IPS DF 4.7 (cell line): Measurements from ENCODE around the gene GREM1.

Experiments
- DNase-seq: peaks from one replicate; pipeline ENCODE4 v3.0.0-alpha.2; 2013; ENCODE audit warnings: low spot score; ENCODE audit errors: extremely low read depth

GREM1 gene

DNA sequence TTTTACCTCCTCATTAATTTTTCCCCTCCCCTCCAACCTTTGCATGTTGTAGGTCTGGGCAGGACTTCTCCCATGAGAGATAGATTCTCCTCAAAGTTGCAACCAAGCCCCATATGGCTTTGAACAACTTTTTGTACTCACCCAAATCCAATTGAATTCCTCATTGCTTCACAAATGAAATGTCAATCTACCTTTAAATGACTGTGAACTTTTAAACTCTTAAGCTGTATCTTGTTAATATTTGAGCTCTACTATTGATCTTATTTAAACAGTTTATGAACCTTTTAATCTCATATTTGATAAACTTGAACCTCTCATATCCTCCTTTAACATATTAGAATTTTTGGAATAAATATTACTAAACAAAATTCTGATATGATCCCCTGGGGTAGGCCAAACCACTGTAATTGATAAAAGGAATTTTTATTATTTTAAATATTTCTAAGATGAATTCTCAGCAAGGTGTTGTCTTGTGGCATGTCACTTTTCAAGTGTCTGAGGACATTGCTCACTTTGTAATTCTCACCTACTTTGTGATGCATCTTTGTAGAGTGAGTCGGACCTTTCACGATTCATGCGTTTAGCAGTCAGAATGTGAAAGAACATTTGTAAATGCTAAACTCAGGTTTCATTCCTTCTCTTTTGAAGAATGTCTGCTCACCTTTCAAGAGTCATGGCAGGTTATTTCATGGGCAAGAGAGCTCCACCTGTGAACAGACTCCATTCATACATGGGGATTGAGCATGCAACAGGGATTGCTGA is 23.4 kb upstream of the GREM1 start:
- DNase-seq, result no peak

DNA sequence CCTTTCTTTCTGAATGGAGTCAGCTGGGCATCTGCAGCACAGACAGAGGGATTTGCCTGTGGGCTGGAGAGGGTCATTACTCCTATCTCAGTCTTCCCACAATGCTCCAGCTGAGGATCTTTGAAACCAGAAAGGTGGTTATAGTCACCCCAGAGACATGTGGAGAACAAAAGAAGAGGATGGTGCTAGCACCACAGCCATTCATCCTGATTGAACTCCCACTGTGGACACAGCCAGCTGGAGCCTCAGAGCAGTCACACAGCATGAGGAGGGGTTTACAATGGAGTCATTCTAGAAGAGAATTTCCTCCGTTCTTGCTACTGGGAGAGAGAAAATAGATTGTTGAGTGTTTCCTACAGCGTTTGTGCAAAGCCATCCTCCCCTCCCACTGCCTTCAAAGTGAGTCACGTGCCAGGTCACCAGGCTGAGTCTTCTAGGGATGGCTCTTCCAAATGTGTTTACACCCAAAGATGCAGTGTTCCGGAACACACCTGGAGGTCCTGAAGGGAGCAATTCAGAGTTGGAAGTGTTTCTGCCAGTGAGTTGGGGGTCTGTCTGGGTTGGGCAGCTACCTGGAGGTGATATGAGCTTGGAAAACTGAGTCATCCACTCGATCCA is 18.9 kb upstream of the GREM1 start:
- no peak for DNase-seq

DNA sequence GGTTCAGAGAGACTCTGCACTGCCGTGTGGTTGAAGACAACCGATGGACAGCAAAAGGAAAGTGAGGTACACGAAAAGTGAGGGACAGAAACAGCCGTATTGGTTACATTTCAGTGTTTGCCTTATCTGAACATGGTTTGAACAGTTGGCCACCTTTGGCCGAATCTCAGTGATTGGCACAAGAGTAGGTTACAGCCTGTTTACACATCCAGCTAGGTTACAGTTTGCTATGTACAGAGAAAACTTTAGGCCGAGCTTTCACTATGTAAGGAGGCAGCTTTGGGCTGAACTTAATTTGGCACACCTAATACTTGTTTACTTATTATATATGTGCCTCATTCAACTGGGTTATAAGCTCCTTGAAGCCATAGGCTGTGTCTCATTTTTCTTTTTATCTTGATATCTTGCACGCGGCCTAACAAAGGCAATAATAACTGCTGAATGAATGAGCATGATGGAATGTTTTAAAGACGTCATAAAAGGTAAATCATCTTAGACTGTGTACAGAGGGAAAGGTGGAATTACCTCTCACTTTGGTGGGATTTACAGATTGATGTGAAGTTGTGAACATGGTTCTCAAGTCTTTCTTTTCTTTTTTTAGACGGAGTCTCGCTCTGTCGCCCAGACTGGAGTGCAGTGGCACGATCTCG is 17.2 kb upstream of the GREM1 start:
- DNase-seq, result no peak

DNA sequence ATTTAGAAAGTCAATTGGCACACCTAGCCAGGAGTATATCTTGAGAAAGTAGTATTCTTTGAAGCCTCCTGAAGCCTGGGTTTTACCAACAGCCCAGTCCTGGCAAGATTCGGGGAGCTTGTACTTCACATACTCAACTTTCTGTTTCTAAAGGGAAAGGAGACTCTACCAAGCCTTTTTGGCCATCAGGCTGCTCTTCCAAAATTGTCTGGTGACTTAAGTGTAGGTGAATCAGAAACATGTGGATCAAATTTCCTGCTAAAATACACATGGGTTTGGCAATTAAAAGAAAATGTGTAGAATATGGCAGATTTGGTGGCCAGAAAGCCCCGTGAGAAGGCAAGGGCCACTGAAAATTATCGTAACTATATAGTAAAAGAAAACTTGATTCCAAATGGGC is 15.9 kb upstream of the GREM1 start:
- DNase-seq, result no peak

DNA sequence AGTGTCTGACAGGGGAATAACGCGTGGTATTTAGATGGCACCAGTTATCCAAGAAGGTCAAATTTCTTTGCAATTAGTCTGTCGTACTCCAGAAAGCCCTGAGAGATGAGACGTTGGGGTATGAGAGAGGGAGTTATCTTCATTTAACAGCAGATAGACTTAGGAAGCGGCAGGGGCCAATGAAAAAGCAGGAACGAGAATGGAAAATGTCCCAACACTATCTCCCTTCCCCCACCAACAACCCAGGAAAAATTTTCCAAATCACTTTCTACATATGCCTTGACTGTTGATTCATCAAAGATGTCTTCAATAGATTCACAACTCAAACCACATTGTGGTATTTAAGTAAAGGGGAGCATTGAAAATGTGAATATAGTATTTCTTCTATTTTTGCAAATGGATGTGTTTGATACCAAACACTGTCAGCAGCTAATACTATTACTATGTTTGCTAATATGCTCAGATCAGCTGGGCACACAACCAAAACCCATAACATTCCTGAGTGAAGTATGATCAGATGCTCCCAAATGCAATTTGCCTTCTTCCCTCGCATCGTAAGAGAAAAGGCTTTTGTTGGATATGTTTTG is 13.3 kb upstream of the GREM1 start:
- DNase-seq, result no peak

DNA sequence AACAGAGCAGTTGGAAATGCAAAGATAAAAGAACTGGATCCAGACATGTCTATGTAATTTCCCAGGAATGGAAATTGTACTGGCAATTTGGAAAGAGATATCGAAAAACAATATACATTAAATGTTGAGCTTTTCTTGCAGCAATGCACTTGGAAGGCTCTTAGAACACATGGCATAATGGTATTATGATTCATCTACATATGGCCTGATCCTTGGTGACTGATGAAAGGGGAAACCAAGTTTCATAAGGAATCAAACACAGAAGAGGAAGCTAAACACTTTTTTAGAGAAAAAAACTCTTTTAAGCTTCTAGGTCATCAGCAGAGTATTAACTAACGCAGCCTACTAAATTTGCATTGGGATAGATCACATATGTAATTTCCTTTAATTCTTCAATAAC is 12.4 kb upstream of the GREM1 start:
- DNase-seq, result no peak

DNA sequence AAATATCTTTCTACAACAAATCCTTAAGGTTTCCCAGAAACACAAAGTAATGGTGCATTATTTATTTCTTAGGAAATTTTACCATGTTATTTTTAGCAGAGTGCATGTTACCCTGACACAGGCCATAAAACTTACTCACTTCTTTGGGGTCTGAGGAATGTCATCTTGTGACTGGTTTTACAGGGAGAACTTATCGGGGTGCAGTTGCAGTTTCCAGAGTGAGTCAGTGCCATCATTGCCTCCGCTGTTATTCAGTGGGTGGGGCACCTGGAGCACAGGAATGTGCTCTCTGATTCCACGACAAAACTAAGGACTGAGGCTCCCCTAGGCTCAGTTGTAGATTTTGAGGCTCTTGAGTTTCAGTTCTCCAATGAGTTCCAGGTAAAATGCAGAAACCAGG is 11.1 kb upstream of the GREM1 start:
- DNase-seq, result no peak

DNA sequence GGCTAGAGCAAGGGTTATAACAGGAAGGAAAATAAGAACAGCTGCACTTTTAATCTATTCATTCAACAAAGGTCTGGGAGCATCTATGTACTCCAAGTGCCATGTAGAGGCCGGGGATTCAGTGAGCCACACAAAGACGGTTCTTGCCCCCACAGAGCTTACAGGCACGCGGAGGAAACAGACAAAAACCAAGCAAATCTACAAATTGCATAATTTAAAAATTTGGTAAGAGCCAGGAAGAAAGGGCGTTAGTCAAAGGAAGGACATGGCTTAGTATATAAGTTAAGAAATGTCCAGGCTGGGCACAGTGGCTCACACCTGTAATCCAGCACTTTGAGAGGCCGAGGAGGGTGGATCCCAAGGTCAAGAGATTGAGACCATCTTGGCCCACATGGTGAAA is 10.4 kb upstream of the GREM1 start:
- DNase-seq, result no peak

DNA sequence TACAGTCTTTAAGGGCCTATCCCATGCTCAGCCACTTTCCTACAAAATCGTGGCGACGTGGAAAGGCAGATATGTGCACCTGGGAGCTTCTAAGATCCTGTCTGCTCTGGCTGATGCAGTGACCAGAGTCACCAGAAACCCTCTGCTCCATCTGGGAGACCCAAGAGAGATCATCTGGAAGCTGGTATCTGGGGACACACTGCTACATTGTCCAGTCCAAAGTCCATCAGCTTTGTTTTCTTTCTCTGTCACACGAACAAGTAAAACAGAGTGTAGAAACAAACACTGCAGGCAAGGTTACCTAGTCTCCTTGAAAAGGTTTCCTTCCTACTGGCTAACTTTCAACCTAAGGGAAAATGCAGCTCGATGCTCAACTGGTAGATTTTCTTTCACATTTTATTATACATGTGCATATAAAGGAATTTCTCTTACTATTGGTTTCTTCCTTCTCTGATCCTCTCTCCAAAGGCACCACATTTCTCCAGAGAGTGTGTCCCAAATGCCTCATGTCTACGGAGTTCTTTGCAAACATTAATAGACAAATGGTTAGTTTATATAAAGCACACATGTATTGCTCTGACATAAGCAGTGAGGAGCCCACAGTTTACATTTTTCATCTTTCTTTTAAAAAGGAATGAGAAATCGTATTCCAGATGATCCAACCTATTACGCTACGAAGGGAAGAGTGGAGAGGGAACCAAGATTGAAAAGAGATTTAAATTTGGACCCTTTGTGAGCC is 8.3 kb upstream of the GREM1 start:
- no peak for DNase-seq

DNA sequence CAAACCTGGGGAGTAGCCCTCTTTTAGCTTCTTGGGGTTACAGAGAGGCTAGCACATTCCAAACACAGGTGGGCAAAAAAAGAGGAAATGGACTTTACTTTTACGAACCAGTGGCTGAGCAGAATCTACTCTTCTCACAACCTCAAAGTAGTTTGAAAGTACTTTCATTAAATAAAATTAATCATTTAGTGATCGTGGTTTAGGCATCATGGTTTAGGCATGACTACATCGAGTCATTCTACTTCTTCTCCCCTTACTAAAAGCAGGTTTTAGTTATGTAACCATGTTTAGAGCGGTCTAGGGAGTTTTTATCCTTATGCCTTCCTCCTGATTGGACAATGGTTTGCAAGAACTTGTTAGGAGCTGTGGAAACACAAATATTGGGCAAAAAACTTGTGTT is 2.5 kb upstream of the GREM1 start:
- DNase-seq, result no peak

DNA sequence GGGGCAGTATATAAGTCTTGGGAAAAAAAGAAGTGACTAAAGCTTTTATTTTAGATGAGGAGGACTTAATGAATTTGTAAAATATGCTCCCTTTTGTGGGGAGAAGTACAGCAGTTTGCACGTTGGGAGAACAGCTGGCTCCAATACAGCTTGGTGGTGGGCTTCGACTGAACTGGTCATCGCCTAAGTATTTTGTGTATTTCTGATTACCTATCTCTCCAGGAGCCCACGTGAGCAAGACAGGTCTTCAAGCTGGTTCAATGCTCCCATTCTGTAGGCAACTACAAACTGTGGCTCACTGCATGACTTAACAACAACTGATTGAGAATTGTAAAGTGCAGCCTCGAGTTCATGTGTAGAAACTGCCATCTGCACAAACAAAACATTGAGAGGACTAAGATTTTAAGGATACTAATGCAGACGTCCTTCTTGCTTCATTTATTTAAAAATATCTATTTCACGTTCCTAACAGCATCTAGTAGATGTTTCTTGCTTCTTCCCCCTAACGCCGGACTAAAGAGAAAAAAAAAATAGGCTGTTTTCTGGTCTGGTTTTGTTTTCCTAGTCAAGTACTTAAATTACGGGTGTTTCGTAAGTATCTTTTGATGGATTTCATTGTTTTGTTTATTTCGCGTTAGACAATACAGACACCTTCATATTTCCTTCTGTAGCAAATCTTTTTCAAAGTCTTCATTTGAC is 1.4 kb upstream of the GREM1 start:
- DNase-seq, result no peak

DNA sequence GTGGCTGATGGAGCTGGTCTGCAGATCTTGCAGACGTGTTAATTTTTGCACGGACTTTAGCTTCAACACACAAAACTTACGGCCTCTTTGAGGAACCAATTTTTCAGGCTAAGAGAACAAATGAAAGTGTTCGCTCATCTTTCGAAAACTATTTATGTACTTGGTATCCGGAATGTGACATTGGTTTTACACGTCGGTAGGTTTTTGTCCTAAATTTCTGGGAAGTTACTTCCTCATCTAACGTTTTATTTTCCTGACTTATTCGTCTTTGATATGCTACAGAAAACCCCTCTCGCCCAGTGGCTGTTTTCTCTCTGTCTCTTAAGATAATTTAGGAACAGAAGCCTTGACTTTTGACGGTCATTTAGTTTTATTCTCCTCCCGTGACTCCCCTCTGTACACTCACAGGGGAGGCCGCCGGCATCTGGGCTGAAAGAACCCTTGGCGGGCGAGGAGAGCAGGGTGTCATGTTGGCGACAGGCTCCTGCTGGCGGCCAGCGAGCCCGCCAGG is 834 bp upstream of the GREM1 start:
- DNase-seq, result no peak

DNA sequence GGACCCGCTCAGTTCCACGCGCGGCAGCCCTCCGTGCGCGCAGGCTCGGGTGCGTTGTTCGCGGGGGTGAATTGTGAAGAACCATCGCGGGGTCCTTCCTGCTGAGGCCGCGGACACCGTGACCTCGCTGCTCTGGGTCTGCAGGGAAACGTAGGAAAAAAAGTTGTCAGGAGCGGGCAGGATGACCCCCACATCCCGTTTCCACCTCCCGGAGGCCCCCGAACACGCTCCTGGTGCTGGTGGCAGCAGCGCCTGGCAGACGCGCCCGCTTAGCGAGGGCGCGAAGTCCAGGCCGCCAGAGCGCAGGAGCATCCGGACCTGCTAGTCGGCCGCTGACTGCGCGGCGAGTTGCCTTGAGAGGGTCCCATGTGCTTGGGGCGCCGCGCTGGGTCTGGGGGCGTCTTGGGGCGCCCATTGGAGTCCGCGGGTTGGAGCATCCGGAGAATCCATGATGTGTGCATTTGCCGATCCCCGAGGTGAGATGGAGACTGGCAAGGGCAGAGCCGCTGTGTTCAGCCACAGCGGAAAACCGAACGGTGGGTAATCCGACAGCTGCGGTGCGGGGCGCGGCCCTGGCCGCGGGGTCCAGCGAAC is 520 bp downstream of the GREM1 start:
- DNase-seq, result no peak

DNA sequence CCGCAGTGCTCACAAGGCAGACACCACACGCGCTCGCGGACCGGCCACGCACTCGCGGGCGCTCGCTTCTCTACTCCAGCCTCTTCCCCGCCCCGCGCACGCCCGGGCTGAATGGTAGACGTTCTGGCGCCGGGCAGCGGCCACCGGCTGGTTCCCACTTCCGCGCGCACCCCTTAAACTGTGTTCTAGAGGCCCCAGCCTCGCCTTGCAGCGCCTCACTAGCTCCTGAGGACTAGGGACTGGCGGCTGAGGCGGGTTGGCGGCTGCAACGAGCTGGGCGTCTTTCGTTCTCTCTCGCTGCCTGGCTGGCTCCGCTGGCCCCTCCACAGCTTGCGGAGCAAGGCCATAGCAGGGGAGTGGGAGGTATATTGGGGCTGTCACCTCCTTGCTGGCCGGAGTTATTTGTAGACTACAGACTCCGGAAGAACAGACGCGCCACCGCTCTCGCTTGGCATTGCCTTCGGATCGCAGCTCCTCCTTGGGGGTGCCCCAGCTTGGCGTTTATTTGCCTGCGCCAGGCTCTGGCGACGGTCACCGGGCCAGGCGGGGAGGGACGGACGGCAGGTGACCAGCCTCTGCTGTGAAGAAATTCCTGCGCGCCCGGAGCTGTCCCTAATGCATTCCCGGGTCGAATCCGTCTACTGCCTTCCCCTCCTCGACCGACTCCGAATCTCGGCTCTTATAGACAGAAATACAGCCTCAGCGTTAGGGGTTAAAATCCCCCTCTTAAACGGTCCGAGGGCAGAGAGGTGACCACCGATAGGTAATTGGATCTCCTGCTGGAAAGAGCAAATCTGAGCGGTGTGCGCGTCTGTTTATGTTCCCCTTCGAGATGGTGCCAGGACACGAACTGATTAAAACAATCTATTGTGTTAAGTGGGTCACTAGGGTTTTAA is 1.3 kb downstream of the GREM1 start:
- DNase-seq, result no peak

DNA sequence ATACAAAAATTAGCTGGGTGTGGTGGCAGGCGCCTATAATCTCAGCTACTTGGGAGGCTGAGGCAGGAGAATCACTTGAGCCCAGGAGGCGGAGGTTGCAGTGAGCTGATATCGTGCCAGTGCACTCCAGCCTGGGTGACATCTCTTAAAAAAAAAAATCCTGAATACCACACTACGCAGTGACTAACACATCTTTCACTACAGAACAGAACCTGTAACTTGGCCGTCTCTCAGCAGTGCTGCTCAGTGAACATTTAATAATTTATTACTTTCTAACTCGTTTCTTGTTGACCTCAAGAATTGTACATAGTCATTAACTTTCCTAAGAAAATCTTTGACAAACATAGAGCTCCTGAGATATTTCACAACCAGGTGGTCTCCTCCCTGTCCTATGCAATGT is 3.8 kb downstream of the GREM1 start:
- DNase-seq, result no peak

DNA sequence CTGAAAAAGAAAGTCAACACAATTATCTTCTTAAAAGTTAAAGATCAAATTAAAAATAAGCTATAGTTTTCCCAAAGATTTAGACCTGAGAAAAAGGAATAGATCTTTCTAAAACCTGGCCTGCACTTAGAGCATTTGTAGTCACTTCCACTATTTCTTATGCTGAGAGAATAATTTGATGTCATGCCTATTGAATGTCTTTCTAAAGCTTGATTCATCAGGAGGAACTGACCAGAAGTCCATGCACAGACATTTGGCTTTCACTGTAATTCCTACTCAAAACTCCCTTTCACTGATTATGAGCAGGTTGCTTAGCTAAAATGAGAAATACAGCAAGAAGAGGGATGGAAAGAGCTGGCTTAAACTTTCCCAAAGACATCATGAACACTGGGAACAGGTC is 4.3 kb downstream of the GREM1 start:
- DNase-seq, result no peak

DNA sequence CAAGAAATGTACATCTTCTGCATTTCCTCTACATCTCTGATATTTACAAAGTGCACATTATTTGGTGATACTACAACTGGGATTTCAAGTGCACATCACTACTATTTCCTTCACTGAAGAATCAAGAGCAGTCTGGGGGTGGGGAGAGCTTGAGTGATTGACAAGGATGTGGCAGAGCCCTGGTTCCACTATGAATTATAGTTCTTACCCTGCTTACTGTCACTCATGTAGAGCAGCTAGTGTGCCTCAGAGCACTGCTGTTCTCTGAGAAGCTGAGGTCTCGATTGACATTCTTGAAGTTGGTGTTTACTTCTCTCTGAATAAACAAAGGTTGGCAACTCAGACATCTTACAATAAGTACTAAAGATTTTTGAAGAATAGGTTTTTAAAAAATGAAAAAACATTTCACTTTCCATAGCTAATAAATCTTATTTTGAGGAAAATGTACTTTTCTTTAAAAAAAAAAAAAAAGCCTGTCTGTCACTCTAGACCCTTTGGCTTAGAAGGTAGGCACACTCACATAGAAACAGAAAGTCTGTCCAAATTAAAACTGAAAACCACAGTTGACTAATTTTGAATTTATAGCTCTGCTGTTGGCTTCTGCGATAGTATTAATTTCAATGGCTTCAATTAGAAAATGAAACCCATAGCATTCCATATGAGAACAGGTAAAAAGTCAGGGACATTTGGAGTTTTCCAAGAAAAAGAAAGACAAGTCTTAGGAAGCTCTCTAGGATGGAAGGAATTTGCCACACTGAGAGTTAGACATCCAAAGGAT is 5.6 kb downstream of the GREM1 start:
- no peak for DNase-seq

DNA sequence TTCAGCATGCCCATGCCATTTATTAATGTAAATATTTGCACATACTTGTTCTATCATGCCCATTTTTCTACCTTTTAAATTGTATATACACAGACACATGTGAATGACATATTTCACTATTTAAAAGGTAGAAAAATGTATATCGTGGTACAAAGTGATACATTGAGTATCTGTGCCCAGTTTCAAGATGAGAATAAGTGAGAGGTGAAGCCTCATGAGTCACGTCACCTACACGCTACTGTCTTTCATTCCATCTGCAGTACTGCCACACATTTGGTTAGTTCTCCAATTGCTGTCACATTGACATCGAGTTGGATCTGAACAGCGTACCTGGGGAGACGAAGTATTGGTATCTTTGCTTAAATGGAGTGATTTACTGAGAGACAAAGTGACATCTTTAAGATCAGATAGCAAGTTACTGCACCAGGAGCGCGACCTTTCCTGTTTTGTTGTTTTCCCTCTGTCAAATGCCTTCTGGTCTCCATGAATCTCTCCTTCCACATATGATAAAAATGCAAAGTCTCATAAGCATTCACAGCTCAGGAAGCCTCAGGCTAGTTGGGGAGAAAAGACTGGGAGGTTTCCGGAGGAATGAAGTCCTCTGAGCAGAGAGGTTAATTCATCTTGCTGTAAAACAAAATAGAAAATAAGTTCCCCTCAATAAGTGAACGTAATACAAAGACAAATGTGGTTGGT is 12.0 kb downstream of the GREM1 start:
- no peak for DNase-seq
